Femur (tissue), 1 donor: ENCODE data around the gene CCDC85B.

Experiments
- DNase-seq: peaks from one replicate; pipeline ENCODE4 v3.0.0-alpha.2; 2017

CCDC85B gene

DNA sequence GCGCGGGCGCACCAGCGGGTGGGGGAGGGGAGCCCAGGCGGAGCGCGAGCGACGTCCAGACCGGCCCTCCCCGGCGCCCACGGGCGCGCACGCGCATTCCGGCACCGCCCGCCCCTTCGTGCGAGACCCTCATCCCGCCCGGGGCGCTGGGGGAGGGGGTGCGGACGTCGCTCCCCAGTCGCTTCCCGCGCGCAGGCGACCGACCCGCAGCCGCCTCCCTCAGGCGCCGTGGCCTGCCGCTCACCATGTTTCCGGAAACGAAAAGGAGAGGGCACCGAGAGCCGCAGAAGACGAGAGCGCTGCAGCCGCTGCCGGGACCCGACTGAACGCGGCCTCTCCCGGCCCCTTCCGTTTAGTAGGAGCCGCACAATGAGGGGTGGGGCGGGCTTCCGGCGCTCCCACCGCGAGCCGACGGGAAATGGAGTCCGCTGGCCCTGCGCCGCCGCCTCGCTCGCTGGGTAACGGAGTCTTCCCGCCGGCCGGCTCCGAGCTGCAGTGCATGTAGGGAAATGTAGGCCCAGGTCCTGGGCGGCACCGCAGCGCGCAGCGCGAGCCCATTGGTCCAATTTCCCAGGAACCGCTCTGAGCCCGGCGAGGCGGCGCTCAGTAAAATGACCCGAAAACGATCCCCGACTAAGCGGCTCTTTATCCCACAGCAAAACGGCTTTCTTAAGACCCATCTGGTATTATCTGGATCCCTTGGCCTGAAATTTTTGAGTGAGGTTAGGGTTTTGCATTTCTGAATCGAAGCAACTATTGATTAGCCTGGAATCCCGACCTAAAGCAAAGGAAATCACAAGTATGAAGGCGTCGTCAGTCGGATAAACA is 32.4 kb upstream of the CCDC85B start, which contains the start of gene CFL1:
TSS of gene CFL1 (minus strand) at position 328 of the 828 bp plus-strand sequence. CDS start at position 247, 81 bp downstream.
- peak; percentile 99 for DNase-seq

DNA sequence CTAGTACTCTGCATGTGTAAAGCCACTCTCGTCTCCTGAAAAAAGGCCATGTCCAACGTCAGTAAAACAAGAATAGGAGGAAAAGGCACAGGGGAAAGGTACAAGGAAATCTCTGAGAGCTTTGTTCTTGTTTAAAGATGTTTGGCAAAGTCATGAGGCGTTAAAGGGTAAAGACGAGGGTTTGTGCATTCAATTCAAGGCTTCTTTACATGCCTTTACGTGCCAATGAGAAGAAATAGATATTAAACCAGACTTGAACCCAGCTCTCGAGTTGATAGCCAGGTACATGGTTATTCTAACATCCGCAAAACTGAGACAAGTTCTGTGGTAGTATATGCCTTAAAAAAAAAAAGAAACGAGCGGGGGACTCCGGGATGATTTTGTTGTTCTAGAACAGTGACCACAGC is 31.8 kb upstream of the CCDC85B start:
- no peak for DNase-seq

DNA sequence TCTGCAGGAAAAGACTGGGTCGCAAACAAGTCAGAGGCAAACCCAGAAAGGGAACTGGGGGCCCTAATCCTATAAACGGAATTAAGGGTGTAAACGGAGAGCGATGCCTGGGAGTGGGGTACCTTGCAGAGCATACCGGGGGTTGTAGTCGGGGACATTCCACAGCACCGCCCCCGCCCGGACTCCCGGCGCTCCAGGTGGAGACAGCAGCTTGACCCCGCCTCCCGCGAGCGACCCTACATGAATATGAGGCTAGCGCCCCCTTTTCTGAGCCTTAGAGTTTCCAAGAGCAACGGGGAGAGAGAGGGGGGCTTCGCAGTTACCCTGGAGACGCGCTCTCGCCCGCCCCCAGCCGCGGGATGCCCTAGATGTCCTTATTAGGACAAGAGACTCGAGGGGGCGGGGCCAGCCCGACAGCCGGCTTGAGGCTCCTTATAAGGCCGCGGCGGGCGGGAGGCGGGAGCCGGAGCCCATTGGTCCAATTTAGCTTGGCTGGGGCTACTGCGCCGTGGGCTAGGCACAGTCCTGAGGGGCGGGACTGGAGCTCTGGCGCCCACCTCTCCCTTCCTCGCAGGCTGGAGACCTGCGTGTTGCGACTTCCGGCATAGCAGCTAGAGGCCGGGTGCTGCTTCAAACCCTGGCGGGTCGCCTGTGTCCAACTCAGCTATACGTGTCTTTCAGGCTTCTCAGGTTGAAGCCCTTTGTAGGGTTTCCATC is 31.2 kb upstream of the CCDC85B start:
- peak; percentile 98 for DNase-seq

DNA sequence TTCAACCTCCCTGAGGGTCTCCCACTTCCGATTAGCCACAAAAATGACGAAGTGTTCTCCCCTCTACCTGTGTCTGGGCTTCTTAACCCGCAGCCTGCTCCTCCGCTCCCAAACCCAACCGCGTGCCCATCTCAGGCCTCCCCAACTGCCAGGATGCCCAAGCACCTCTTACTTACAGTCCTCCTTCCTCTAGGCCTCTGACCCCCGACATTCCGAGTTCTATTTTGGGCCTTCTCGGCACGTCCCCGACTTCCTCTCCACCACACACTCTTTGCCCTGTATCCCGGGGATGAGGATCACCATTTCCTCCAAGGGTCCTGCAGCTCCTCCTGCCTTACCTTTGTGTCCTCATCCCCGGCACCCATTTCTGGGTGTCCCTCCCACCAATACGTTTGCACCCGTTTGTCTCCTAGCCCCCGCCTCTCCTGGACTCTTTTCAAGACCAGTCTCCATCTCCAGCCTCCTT is 30.6 kb upstream of the CCDC85B start:
- DNase-seq: no peak

DNA sequence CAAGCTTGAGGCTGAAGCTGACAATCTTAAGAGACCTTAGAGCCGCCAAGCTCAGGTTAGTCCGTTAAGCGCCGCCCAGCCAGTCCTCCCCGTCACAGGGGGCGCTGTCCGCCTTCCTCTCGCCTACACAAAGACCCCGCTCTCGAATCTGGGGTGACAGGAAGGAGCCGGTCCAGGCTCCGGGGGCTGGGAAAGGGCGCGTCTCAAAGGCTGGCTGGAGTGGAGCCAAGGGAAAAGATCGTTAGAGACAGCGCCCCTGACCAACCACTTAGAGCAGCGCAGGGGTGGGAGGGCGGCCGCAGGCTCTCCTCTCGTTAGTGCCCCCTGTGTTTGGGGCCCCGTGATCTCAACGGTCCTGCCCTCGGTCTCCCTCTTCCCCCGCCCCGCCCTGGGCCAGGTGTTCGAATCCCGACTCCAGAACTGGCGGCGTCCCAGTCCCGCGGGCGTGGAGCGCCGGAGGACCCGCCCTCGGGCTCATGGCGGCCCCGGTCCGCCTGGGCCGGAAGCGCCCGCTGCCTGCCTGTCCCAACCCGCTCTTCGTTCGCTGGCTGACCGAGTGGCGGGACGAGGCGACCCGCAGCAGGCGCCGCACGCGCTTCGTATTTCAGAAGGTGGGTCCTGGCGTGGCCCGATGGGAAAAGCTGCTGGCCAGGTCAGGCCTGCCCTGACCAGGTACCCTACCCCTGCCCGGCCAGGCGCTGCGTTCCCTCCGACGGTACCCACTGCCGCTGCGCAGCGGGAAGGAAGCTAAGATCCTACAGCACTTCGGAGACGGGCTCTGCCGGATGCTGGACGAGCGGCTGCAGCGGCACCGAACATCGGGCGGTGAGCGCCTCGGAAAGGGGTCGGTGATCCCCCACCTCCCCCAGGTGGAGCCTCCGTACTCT is 30.0 kb upstream of the CCDC85B start, which contains the start of gene MUS81:
TSS of gene MUS81 (plus strand) at position 156 of the 887 bp plus-strand sequence. CDS start at position 477, 321 bp downstream.
- peak; percentile 98 for DNase-seq

DNA sequence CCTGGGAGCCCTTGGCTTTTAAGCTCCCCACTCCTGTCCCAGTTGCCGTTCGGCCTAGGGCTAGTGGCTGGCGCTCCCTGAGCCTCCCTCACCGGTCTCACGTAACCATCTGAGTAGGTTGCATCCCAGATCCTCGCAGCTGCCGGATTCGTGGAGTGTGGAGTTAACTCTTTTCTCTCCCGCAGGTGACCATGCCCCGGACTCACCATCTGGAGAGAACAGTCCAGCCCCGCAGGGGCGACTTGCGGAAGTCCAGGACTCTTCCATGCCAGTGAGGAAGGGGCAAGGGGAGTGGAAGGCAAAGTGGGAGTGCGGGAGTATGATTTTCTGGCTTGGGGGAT is 29.3 kb upstream of the CCDC85B start:
- no peak for DNase-seq

DNA sequence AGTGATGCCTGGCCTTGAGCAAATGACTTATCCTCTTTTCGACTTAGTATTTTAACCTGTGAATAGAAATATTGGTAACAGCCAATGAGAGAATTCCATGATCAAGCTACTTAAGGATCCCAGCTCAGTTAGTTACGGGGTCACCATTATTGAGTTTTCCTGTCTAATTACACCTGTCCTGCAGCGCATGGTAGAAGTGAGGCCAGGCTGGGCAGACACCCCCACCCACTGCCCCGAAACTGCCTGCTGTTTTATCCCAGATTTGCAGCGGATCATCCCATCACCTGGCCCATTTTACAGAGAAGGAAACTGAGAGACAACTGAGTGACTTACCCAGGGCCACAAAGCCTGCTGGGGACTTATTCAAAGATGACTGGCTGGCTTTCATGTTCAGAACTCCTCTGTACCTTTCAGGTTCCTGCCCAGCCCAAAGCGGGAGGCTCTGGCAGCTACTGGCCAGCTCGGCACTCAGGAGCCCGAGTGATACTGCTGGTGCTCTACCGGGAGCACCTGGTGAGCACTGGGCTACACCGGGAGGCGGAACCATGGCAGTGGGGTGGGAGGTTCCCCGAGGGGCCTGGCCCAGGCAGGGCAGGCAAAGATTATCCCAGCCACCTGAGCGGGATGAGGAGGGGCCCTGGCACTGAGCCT is 28.8 kb upstream of the CCDC85B start:
- peak; percentile 32 for DNase-seq

DNA sequence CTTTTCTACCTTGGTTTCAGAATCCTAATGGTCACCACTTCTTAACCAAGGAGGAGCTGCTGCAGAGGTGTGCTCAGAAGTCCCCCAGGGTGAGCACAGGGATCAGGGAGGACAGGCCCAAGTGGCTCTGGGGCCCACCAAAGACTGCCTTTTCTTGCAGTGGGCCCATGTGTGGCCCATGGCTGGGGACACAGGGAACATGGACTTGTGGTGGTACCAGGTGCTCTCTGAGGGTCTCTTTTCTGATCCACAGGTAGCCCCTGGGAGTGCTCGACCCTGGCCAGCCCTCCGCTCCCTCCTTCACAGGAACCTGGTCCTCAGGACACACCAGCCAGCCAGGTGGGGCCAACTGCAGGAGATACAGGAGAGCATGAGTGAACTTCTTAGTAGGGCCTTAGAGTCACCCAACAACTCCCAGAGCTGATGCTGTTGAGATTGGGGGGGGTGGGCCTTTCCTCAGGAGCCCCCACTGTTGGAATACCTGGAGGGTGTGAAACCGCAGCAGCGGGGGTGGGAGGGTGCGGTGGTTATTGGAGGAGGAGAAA is 28.2 kb upstream of the CCDC85B start:
- DNase-seq: peak; percentile 31

DNA sequence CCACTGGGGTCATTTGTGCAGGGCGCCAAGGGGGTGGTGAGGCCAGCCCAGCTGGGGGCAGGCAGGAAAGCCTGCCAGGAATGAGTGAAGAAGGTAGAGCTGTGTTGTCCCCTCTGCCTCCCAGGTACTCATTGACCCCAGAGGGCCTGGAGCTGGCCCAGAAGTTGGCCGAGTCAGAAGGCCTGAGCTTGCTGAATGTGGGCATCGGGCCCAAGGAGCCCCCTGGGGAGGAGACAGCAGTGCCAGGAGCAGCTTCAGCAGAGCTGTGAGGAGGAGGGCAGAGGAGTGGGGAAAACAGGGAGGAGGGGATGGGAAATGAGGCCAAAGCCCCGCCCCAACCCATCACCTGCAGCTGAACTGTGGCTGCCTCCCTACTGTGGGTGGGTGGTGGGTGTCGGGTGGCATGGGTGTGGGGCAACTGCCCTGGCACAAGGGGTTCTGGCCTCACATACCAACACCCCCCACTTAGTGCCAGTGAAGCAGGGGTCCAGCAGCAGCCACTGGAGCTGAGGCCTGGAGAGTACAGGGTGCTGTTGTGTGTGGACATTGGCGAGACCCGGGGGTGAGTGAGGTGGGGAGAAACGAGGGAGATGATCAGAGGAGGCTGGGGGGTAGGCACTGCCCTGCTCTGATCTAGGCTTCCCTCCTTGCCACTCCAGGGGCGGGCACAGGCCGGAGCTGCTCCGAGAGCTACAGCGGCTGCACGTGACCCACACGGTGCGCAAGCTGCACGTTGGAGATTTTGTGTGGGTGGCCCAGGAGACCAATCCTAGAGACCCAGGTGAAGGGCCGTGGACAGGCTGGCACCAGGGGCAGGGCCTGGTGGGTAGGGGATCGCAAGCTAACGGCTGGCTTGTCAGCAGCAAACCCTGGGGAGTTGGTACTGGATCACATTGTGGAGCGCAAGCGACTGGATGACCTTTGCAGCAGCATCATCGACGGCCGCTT is 27.3 kb upstream of the CCDC85B start:
- peak; percentile 52 for DNase-seq

DNA sequence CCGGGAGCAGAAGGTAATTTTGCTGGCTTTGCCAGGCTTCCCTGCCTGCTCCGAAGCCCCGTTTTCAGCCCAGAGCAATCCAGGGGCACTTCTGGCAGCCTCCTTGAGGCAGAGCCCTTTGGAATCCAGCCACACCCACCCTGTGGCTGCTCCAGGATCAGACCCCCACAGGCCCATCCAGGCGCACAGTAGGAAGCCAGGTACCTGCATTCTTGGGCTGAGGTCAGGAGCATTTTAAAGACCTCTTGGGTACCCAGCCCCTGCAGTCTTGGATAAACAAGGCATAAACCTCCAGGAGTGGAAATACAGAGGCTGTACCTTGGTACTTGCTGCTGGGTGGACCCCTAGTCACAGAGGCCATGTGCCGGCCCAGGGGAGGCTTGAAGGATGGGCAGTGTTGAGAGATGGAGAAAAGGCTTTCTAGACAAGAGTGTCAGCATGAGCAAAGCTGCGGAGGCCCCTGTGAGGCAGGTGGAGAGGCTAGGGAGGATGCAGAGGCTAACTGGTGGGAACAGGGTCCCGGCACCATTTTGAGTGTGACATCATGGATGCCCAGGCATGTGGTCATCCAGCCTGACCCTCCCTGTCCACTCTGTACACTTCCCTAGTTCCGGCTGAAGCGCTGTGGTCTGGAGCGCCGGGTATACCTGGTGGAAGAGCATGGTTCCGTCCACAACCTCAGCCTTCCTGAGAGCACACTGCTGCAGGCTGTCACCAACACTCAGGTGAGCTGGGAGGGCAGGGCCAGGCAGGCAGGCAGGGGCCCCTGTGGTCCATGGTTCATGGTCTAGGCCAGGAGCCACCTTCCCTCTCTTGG is 26.4 kb upstream of the CCDC85B start:
- peak; percentile 36 for DNase-seq

DNA sequence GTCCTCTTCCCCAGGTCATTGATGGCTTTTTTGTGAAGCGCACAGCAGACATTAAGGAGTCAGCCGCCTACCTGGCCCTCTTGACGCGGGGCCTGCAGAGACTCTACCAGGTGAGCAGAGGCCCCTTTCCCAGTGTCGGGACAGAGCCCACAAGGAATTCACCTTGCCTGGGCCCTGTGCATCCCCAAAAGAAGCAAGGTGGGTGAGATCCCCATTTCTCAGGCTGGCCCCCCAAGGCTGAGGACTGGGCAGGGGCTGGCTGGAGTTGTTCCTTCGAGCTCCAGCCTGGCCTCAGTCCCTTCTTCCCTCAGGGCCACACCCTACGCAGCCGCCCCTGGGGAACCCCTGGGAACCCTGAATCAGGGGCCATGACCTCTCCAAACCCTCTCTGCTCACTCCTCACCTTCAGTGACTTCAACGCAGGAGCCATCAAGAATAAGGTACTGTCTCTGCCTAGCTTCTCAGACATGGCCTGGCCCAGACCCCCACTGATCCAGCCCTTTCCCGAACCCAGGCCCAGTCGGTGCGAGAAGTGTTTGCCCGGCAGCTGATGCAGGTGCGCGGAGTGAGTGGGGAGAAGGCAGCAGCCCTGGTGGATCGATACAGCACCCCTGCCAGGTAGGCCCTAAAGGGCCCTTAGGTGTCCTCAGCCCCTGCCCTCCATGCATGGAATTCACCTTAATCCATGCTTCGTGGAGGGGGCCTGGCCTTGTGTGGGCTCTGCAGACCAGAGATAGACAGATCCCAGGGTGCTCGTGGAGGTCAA is 25.6 kb upstream of the CCDC85B start:
- DNase-seq: peak; percentile 29

DNA sequence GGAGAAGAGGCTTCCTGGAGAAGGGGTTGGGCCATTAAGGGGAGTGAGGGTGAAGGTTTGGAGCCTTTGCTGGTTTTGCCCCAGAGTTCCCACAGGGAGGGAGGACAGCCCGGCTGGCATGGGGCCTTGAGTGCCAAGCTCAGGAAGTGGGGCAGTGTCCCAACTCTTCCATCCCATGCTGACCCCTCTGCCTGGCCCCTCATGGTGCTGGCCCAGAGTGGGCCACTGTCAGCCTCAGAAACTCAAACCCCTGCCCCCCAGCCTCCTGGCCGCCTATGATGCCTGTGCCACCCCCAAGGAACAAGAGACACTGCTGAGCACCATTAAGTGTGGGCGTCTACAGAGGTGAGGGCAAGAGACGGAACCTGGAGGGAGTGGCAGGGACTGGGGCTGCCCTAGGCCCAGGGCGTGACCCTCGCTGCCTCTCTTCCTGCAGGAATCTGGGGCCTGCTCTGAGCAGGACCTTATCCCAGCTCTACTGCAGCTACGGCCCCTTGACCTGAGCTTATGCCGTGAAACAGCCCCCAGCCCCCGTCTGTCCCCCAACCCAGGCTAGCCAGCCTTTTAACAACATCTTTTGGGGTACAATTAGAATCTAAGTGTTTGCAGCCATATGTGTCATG is 24.8 kb upstream of the CCDC85B start:
- peak; percentile 18 for DNase-seq

DNA sequence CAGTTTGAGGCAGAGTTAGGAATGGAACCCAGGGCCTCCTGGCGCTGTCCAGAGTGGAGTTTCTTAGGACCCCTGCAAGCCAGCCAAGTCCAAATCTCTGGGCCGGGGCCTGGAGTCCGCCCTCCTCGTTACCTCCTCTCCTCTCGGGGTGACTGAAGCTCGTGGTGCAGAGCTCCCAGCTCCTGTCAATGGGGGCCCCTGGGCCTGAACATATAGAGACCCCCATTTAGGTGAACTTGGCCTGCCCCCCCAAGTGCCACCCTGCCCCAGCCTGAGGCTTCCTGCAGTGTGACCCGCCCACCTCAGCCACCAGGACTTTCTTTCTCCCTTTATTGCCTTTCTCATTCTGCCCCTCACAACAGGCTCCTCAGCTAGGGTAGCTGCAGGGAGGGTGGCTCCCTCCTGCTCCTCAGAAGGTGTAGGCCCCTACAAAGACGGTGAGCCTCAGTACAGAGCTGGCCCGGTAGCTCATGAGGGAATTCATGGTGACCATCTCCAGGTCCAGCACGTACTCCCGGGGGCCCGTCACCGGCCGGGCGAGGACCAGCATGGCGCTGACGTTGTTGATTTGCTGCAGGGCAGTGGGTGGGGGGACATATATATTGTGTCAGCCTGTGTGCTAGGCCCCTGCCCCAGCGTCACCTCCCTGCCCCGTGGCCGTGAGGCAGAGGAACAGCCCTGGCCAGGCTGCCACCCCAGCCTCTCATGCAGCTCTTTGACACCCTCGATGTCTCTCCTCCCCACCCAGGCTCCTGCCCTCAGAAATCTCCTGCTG is 23.8 kb upstream of the CCDC85B start:
- DNase-seq: peak; percentile 19

DNA sequence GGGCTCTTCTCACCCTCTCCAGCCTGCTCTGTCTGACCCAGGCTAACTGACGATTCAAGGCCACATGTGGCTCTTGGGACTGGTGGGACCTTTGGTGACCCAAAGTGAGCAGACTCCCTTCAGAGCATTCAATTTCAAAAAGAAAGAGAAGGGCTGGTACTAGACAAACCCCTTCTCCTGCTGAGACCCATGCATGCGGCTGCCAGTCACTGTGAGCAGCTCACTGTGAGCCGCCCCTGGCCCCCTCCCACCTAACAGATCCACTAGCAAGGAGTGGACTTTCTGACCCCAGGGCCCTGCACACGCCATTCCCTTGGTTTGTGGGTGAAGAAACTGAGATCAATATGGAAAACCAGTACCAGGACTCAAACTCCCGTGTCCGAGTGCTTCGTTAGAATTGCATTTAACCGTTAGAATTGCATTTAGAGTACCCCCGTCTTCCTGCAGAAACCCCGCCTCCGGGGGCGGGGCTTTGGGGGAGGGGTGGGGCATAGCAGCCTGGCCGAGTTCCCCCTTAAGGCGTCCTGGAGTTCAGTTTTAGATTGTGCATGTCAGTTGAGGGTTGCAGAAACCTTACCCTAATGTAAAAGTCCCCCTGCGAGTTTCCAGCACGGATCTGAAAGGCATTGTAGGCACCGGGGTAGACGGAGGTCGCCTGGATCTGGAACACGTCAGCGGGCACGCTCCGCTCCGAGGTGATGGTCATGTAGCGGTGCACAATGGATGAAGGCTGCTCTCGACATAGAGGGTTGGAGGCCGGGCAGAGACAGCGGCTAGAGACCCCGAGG is 23.0 kb upstream of the CCDC85B start:
- peak; percentile 46 for DNase-seq

DNA sequence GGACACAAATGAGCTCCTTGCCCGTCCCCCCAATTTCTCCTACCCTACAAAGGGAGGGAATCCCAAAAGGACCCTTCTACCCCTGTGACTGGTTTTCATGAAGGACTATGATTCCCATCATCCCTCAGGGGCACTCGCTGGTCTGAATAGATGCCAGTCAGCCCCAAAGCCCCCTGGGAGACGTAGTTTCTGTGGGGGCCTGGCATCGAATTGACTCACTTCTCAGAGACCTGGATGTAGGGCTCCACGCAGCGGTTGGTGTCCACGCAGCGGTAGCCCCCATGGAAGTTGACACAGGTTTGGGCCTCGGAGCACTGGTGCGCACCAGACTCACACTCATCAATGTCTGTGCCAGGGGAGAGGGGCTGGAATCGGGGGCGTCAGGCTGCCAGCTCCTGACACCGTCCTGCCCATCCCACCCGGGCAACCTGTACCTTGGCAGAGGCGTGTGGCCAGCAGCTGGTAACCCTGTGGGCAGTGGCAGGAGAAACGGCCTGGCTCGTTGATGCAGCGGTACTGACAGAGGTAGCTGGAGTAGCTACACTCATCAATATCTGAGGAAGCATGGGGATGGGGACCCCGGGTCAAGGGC is 22.3 kb upstream of the CCDC85B start:
- peak; percentile 38 for DNase-seq

DNA sequence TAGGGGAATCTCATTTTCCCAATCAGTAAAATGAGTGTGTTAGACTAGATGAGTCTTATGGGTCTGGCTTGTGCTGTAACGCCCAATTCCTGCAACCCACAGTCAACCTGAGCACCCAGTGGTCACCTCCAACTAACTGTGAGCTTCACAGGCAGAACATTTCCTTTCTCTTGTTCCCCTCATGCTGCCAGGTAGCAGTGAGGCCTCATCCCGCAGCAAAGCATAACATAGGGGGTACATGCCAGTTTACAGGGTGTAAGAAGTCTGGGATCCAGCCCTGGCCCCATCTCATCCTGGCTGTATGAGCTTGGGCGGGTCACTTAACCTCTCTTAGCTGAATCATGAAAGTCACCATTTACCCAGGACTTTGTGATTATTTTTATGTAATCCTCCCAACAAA is 21.6 kb upstream of the CCDC85B start:
- DNase-seq: peak; percentile 8
